IMR-90 (cell line): ENCODE data around the gene STAM. TPM values are rescaled to one million over a fixed set of nuclear protein-coding genes. Genes with fewer than 3 reads are reported as not detected.

Source experiments
- ATAC-seq: fragments of 200-7000 bp; cut with Tn5 transposase; 2 replicates; pipeline ENCODE4 v1.9.1; 2020; ENCODE audit warnings: low read depth, mild to moderate bottlenecking, moderate library complexity
- BruUV-seq: library from RNA; stranded (reverse); fragments of 400-500 nt; replicated peaks from 2 replicates; lab custom pipeline; 2021; lab: Mats Ljungman, UMichigan
- CTCF ChIA-PET: fragments of 300-600 bp; formaldehyde crosslinking; extraction: SDS; loops from one replicate; lab custom pipeline; 2021; ENCODE audit warnings: antibody characterized with exemption; lab: Yijun Ruan, JAX
- POLR2A ChIA-PET: fragments of 300-600 bp; sonication (Branson Sonifier 250); formaldehyde crosslinking; loops from one replicate; lab custom pipeline; 2022; ENCODE audit warnings: antibody characterized with exemption; ENCODE audit not compliant: unreplicated experiment; lab: Charles Lee
- DNase-seq: peaks from one replicate; pipeline ENCODE4 v3.0.0; 2013
- H2AFZ ChIP-seq: replicated peaks from 2 replicates; pipeline ENCODE3; 2013; ENCODE audit warnings: low read length, mild to moderate bottlenecking; ENCODE audit not compliant: poor library complexity
- H2AK5ac ChIP-seq: 2 replicates; pipeline ENCODE4 v1.6.1; 2013; ENCODE audit warnings: low read depth, low read length, inconsistent platforms
- H2AK9ac ChIP-seq: replicated peaks from 2 replicates; pipeline ENCODE3; 2013; ENCODE audit warnings: mild to moderate bottlenecking, low read depth, low read length, moderate library complexity; ENCODE audit not compliant: poor library complexity
- H2BK120ac ChIP-seq: 2 replicates; pipeline ENCODE4 v1.6.1; 2013; ENCODE audit warnings: low read depth, low read length, inconsistent platforms
- H2BK15ac ChIP-seq: 3 replicates; pipeline ENCODE4 v1.6.1; 2013; ENCODE audit warnings: low read depth, low read length, inconsistent platforms
- H2BK20ac ChIP-seq: 2 replicates; pipeline ENCODE4 v1.6.1; 2013; ENCODE audit warnings: low read depth, mild to moderate bottlenecking, inconsistent platforms, low read length, moderate library complexity
- H2BK5ac ChIP-seq: 2 replicates; pipeline ENCODE4 v1.6.1; 2013; ENCODE audit warnings: mild to moderate bottlenecking, low read depth, low read length, inconsistent platforms; ENCODE audit not compliant: poor library complexity, severe bottlenecking
- H3K14ac ChIP-seq: replicated peaks from 2 replicates; pipeline ENCODE4 v1.6.1; 2013; ENCODE audit warnings: low read depth, low read length, inconsistent platforms
- H3K18ac ChIP-seq: 2 replicates; pipeline ENCODE4 v1.6.1; 2013; ENCODE audit warnings: low read depth, low read length, control low read depth
- H3K23ac ChIP-seq: 2 replicates; pipeline ENCODE4 v1.6.1; 2013; ENCODE audit warnings: low read depth, low read length, inconsistent platforms
- H3K27ac ChIP-seq: 2 replicates; pipeline ENCODE4 v1.5.1; 2013; ENCODE audit warnings: mild to moderate bottlenecking, control low read depth, low read length; ENCODE audit not compliant: insufficient read depth
- H3K27me3 ChIP-seq: 2 replicates; pipeline ENCODE4 v1.6.1; 2013; ENCODE audit warnings: low read length; ENCODE audit not compliant: control insufficient read depth, insufficient read depth
- H3K36me3 ChIP-seq: 2 replicates; pipeline ENCODE4 v1.6.1; 2013; ENCODE audit warnings: low read length, mixed read lengths; ENCODE audit not compliant: control insufficient read depth, insufficient read depth
- H3K4ac ChIP-seq: 2 replicates; pipeline ENCODE4 v1.6.1; 2013; ENCODE audit warnings: low read depth, low read length, inconsistent platforms
- H3K4me1 ChIP-seq: 2 replicates; pipeline ENCODE4 v1.6.1; 2013; ENCODE audit warnings: low read length, mixed read lengths; ENCODE audit not compliant: control insufficient read depth, insufficient read depth
- H3K4me2 ChIP-seq: 2 replicates; pipeline ENCODE4 v1.6.1; 2013; ENCODE audit warnings: low read depth, mild to moderate bottlenecking, control low read depth, low read length, moderate library complexity
- H3K4me3 ChIP-seq: 2 replicates; pipeline ENCODE4 v1.5.1; 2013; ENCODE audit warnings: low read depth, mild to moderate bottlenecking, control low read depth, low read length, moderate library complexity; ENCODE audit not compliant: insufficient read depth
- H3K56ac ChIP-seq: 2 replicates; pipeline ENCODE4 v1.6.1; 2013; ENCODE audit warnings: low read length, inconsistent platforms; ENCODE audit not compliant: insufficient read depth; ENCODE audit errors: extremely low read depth
- H3K79me1 ChIP-seq, 2 experiments: 2 replicates each; pipeline ENCODE4 v1.6.1; 2013; ENCODE audit warnings: low read length in 2 of 2, inconsistent platforms in 1 of 2, low read depth in 1 of 2
- H3K9ac ChIP-seq: 2 replicates; pipeline ENCODE4 v1.6.1; 2013; ENCODE audit warnings: low read depth, low read length, control low read depth
- H3K9me1 ChIP-seq: 2 replicates; pipeline ENCODE4 v1.6.1; 2013; ENCODE audit warnings: low read length, inconsistent platforms; ENCODE audit not compliant: insufficient read depth
- H3K9me3 ChIP-seq: 2 replicates; pipeline ENCODE4 v1.6.1; 2013; ENCODE audit warnings: low read length; ENCODE audit not compliant: control insufficient read depth, insufficient read depth
- H4K20me1 ChIP-seq: 2 replicates; pipeline ENCODE4 v1.6.1; 2013; ENCODE audit warnings: low read length, inconsistent platforms; ENCODE audit not compliant: insufficient read depth
- H4K5ac ChIP-seq: 2 replicates; pipeline ENCODE4 v1.6.1; 2013; ENCODE audit warnings: mild to moderate bottlenecking, low read depth, low read length, control low read depth
- H4K8ac ChIP-seq, 2 experiments: 2 replicates each; pipeline ENCODE4 v1.6.1; 2013; ENCODE audit warnings: low read depth in 2 of 2, low read length in 2 of 2, control low read depth in 1 of 2, inconsistent platforms in 1 of 2
- H4K91ac ChIP-seq: 2 replicates; pipeline ENCODE4 v1.6.1; 2013; ENCODE audit warnings: low read depth, low read length, inconsistent platforms; ENCODE audit not compliant: insufficient read depth
- BHLHE40 ChIP-seq: fragments of 150-350 bp; IDR thresholded peaks from 2 replicates; pipeline ENCODE4 v1.6.1; 2016; ENCODE audit warnings: mild to moderate bottlenecking, low read depth, low read length
- WGBS, 2 experiments: methylation state at CpG; one replicate each; pipeline versions ENCODE4 v1.1.5 to v1.1.7; 2013; ENCODE audit warnings: missing lambda C conversion rate in 2 of 2; ENCODE audit not compliant: insufficient read length in 1 of 2; ENCODE audit errors: extremely low coverage in 2 of 2; 5-methylcytosine and 5-hydroxymethylcytosine counted together
- dilution Hi-C: fragments of 300-500 bp; cut with HindIII; formaldehyde crosslinking; loops from one replicate; pipeline ENCODE4 v1.14.3; 2018; ENCODE audit warnings: low sequenced_read_pairs; ENCODE audit not compliant: unreplicated experiment
- in situ Hi-C: fragments of 300-500 bp; cut with MboI; formaldehyde crosslinking; loops from 3 replicates; pipeline ENCODE4 v1.14.3; 2019; ENCODE audit warnings: low sequenced_read_pairs, inconsistent platforms, mixed read lengths
- intact Hi-C: fragments of 100-400 bp; cut with micrococcal nuclease; formaldehyde crosslinking; loops from 2 replicates; pipeline ENCODE4 v1.10.0; 2022
- polyA plus RNA-seq, 3 experiments: library from polyadenylated mRNA; depleted of rRNA; stranded (reverse); fragments of >200 nt; gene quantifications; 2 replicates each; pipeline ENCODE4 v1.2.3, GENCODE V29; 2012; ENCODE audit warnings: low replicate concordance in 1 of 3
- total RNA-seq: library from RNA; depleted of rRNA; stranded (reverse); fragments of >200 nt; gene quantifications from 2 replicates; pipeline ENCODE4 v1.2.3, GENCODE V29; 2012

Gene STAM
- total and polyA plus RNA-seq, 2 of the 4 experiments (the other 2 are of a cell fraction) = 22.9 to 23.3 TPM

DNA sequence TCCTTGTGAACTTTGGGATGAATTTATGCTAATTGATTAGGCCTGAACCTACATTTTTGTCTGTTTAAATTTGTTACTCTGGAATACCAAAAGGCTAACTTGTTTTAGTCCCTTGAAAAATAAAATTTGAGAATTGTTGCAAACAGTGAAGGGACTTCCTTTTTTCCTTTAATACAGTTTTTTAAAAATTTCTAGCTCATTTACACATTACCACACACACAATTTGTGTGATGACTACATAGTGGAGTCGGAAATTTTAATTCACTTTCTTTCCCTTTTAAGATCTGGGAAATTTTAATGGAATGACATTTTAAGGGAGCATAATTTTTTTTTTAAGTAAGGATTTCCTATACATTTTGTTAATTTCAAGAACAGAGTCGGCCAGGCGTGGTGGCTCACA lies 99.5 kb downstream of the STAM start:
- dilution Hi-C loops = no loop called here
- in situ Hi-C loops = loop anchor here (5.0 kb wide), 1 partner anchor 136 kb away; no protein-coding TSS in a partner anchor

More for the DNA sequence above, 99.5 kb downstream of the STAM start:
- Histone ChIP-seq H2AFZ (no peak overlapping the region), H2AK5ac (no peak overlapping the region), H4K8ac (no peak overlapping the region), H3K18ac (no peak overlapping the region), H2BK120ac (no peak overlapping the region), H4K5ac (no peak overlapping the region), H2AK9ac (no peak overlapping the region), H2BK20ac (no peak overlapping the region), H3K56ac (no peak overlapping the region), H3K9ac (no peak overlapping the region), H3K79me1 (no peaks in the 10 kb centered on the region), H3K23ac (no peak overlapping the region), H3K27me3 (peaks cover 2% of the 10 kb centered on the region; the same call in 1 of the 2 replicates), H3K36me3 (no peaks in the 10 kb centered on the region), H3K4me1 (no peaks in the 10 kb centered on the region), H4K91ac (no peak overlapping the region), H4K20me1 (no peaks in the 10 kb centered on the region), H3K14ac (no peak overlapping the region), H3K4ac (no peak overlapping the region), H2BK5ac (no peak overlapping the region), H3K9me3 (no peaks in the 10 kb centered on the region), H3K4me3 (no peak overlapping the region), H3K27ac (no peak overlapping the region), H2BK15ac (no peak overlapping the region), H3K4me2 (no peak overlapping the region), H3K9me1 (no peaks in the 10 kb centered on the region)
- intact Hi-C loops = loop anchor here (1.0 kb wide), 1 partner anchor 136 kb away; no protein-coding TSS in a partner anchor
- WGBS, 2 experiments = no CpG with 5 or more reads among the region's 3 CpGs
- CTCF ChIA-PET = no interaction called here
- no peak for ATAC-seq
- no peak for DNase-seq
- no TSS peak for BruUV-seq
- TF ChIP-seq BHLHE40 = no peak
- POLR2A ChIA-PET = no interaction called here
